H9 (cell line): Measurements from ENCODE around the gene MAP3K7. TPM values are rescaled to one million over a fixed set of nuclear protein-coding genes. Genes with fewer than 3 reads are reported as not detected.
A peak's percentile ranks its signal among the peaks of the same experiment; 100 is the strongest.

Experiments used
- DNase-seq: peaks from one replicate; pipeline ENCODE4 v3.0.0-alpha.2; 2017
- H2AFZ ChIP-seq: one replicate; pipeline ENCODE4 v1.6.1; 2013; ENCODE audit warnings: mild to moderate bottlenecking, low read length, control low read depth, moderate library complexity
- H2AK5ac ChIP-seq: 2 replicates; pipeline ENCODE4 v1.6.1; 2013; ENCODE audit warnings: low read length, control low read depth, mixed read lengths; ENCODE audit not compliant: insufficient read length
- H2BK120ac ChIP-seq: one replicate; pipeline ENCODE4 v1.6.1; 2013; ENCODE audit warnings: low read depth, mild to moderate bottlenecking, low read length, control low read depth, inconsistent platforms; ENCODE audit not compliant: poor library complexity, severe bottlenecking
- H2BK12ac ChIP-seq: 2 replicates; pipeline ENCODE4 v1.6.1; 2013; ENCODE audit warnings: low read length, control low read depth, mixed read lengths, low read depth; ENCODE audit not compliant: insufficient read length
- H2BK15ac ChIP-seq: 2 replicates; pipeline ENCODE4 v1.6.1; 2013; ENCODE audit warnings: low read depth, low read length, control low read depth
- H2BK20ac ChIP-seq: one replicate; pipeline ENCODE4 v1.6.1; 2013; ENCODE audit warnings: low read depth, mild to moderate bottlenecking, low read length, control low read depth, inconsistent platforms; ENCODE audit not compliant: poor library complexity, severe bottlenecking
- H2BK5ac ChIP-seq: 2 replicates; pipeline ENCODE4 v1.6.1; 2013; ENCODE audit warnings: low read length, control low read depth, mixed read lengths; ENCODE audit not compliant: insufficient read length
- H3K14ac ChIP-seq: 2 replicates; pipeline ENCODE4 v1.6.1; 2013; ENCODE audit warnings: low read length, control low read depth; ENCODE audit not compliant: insufficient read depth
- H3K18ac ChIP-seq: 2 replicates; pipeline ENCODE4 v1.6.1; 2013; ENCODE audit warnings: low read depth, mild to moderate bottlenecking, mixed read lengths, low read length, control low read depth; ENCODE audit not compliant: insufficient read length
- H3K23ac ChIP-seq: 2 replicates; pipeline ENCODE4 v1.6.1; 2013; ENCODE audit warnings: low read length, control low read depth, mixed read lengths, low read depth; ENCODE audit not compliant: insufficient read length
- H3K23me2 ChIP-seq: 2 replicates; pipeline ENCODE4 v1.6.1; 2013; ENCODE audit warnings: low read depth, mild to moderate bottlenecking, mixed read lengths, low read length, control low read depth; ENCODE audit not compliant: insufficient read length, poor library complexity, severe bottlenecking
- H3K27ac ChIP-seq: 2 replicates; pipeline ENCODE4 v1.5.1; 2013; ENCODE audit warnings: low read length, control low read depth, mixed read lengths, low read depth; ENCODE audit not compliant: insufficient read length
- H3K27me3 ChIP-seq: 2 replicates; pipeline ENCODE4 v1.6.1; 2013; ENCODE audit warnings: low read length, control low read depth, inconsistent platforms; ENCODE audit not compliant: insufficient read depth
- H3K4ac ChIP-seq: 2 replicates; pipeline ENCODE4 v1.6.1; 2013; ENCODE audit warnings: low read depth, mild to moderate bottlenecking, control low read depth, inconsistent platforms, low read length, moderate library complexity
- H3K4me1 ChIP-seq: 2 replicates; pipeline ENCODE4 v1.6.1; 2013; ENCODE audit warnings: low read length, control low read depth, inconsistent platforms; ENCODE audit not compliant: insufficient read depth
- H3K4me2 ChIP-seq: 2 replicates; pipeline ENCODE4 v1.6.1; 2013; ENCODE audit warnings: low read length, control low read depth, mixed read lengths; ENCODE audit not compliant: insufficient read length, insufficient read depth
- H3K56ac ChIP-seq: 2 replicates; pipeline ENCODE4 v1.6.1; 2013; ENCODE audit warnings: low read depth, mild to moderate bottlenecking, mixed read lengths, low read length, control low read depth; ENCODE audit not compliant: insufficient read length
- H3K79me1 ChIP-seq: 2 replicates; pipeline ENCODE4 v1.6.1; 2013; ENCODE audit warnings: low read depth, mild to moderate bottlenecking, moderate library complexity, low read length, control low read depth, inconsistent platforms; ENCODE audit not compliant: insufficient read depth, poor library complexity, severe bottlenecking
- H3K79me2 ChIP-seq: 2 replicates; pipeline ENCODE4 v1.6.1; 2013; ENCODE audit warnings: low read length, control low read depth, inconsistent platforms; ENCODE audit not compliant: insufficient read depth
- H3K9ac ChIP-seq: 2 replicates; pipeline ENCODE4 v1.6.1; 2013; ENCODE audit warnings: low read length, control low read depth, mixed read lengths; ENCODE audit not compliant: insufficient read length; ENCODE audit errors: extremely low read depth
- H3K9me3 ChIP-seq: one replicate; pipeline ENCODE4 v1.6.1; 2013; ENCODE audit warnings: low read depth, low read length, inconsistent platforms; ENCODE audit not compliant: control insufficient read depth
- H3T11ph ChIP-seq: one replicate; pipeline ENCODE4 v1.6.1; 2013; ENCODE audit warnings: mild to moderate bottlenecking, low read length, control low read depth, inconsistent platforms
- H4K20me1 ChIP-seq: one replicate; pipeline ENCODE4 v1.6.1; 2013; ENCODE audit not compliant: control insufficient read depth, insufficient read length, insufficient read depth
- H4K5ac ChIP-seq: 2 replicates; pipeline ENCODE4 v1.6.1; 2013; ENCODE audit warnings: low read depth, mild to moderate bottlenecking, mixed read lengths, low read length, control low read depth; ENCODE audit not compliant: insufficient read length
- H4K8ac ChIP-seq: replicated peaks from 2 replicates; pipeline ENCODE4 v1.6.1; 2013; ENCODE audit warnings: low read length, control low read depth, mixed read lengths, low read depth; ENCODE audit not compliant: insufficient read length
- H4K91ac ChIP-seq: 2 replicates; pipeline ENCODE4 v1.6.1; 2013; ENCODE audit warnings: low read depth, mild to moderate bottlenecking, moderate library complexity, mixed read lengths, low read length, control low read depth; ENCODE audit not compliant: insufficient read length
- H3K27ac Mint-ChIP-seq, 3 experiments: 2 replicates in 2 of 3; 3 replicates in 1 of 3; pipeline ENCODE4 v1.8.0; 2020 to 2021; ENCODE audit warnings: mixed read lengths in 3 of 3, mild to moderate bottlenecking in 1 of 3, moderate library complexity in 1 of 3
- H3K27me3 Mint-ChIP-seq: 2 replicates; pipeline ENCODE4 v1.8.0; 2021; ENCODE audit warnings: low read depth, mild to moderate bottlenecking, moderate library complexity, mixed read lengths
- H3K36me3 Mint-ChIP-seq, 3 experiments: 2 replicates in 2 of 3; 3 replicates in 1 of 3; pipeline ENCODE4 v1.8.0; 2020 to 2021; ENCODE audit warnings: low read depth in 3 of 3, mixed read lengths in 3 of 3; ENCODE audit not compliant: insufficient read depth in 1 of 3
- H3K4me1 Mint-ChIP-seq, 2 experiments: 2 replicates each; pipeline ENCODE4 v1.8.0; 2020; ENCODE audit warnings: mixed read lengths in 2 of 2
- H3K4me3 Mint-ChIP-seq, 2 experiments: 2 replicates in 1 of 2; 3 replicates in 1 of 2; pipeline ENCODE4 v1.8.0; 2020 to 2021; ENCODE audit warnings: mild to moderate bottlenecking in 2 of 2, mixed read lengths in 2 of 2, moderate library complexity in 1 of 2
- H3K9me3 Mint-ChIP-seq, 2 experiments: 2 replicates in 1 of 2; 3 replicates in 1 of 2; pipeline ENCODE4 v1.8.0; 2020; ENCODE audit warnings: mild to moderate bottlenecking in 2 of 2, mixed read lengths in 2 of 2, moderate library complexity in 1 of 2
- CTCF ChIP-seq: fragments of 200-600 bp; sonication (generic); conservative IDR thresholded peaks from 3 replicates; pipeline ENCODE4 v1.8.0; 2021; ENCODE audit warnings: antibody characterized with exemption, mild to moderate bottlenecking
- WGBS: extraction: QIAGEN DNeasy Blood & Tissue Kit; methylation state at CpG from one replicate; pipeline ENCODE4 v1.1.7; 2013; ENCODE audit warnings: missing lambda C conversion rate, low lambda C conversion rate, mixed read lengths; ENCODE audit not compliant: insufficient read length; ENCODE audit errors: extremely low coverage; 5-methylcytosine and 5-hydroxymethylcytosine counted together
- total RNA-seq: library from RNA; stranded (reverse); gene quantifications from 2 replicates; pipeline ENCODE4 v1.2.1, GENCODE V29; 2021

Gene MAP3K7
- total RNA-seq, 1 experiment from 2014 or later: 31.3 TPM

GRCh38 chr6:90492798-90493197, 94.1 kb downstream of the MAP3K7 start:
- no CpG with 5 or more reads among the region's 6 CpGs for WGBS
- peaks cover 17% of the 10 kb centered on the region for H3K4me1 ChIP-seq
- no peak overlapping the region for H2BK20ac ChIP-seq

More at GRCh38 chr6:90492798-90493197, 94.1 kb downstream of the MAP3K7 start:
- Histone ChIP-seq H3K79me1 (no peaks in the 10 kb centered on the region), H4K8ac (no peak overlapping the region), H3K27ac (no peak overlapping the region), H3K56ac (no peak overlapping the region), H4K20me1 (no peaks in the 10 kb centered on the region), H2BK120ac (peak overlapping the region; percentile 25), H3T11ph (no peak overlapping the region), H3K79me2 (no peaks in the 10 kb centered on the region), H2BK12ac (no peak overlapping the region), H3K9ac (no peak overlapping the region), H4K91ac (no peak overlapping the region), H2BK5ac (no peak overlapping the region), H2AK5ac (no peak overlapping the region), H3K14ac (no peak overlapping the region), H3K4ac (no peak overlapping the region), H2AFZ (no peak overlapping the region), H2BK15ac (no peak overlapping the region), H3K23ac (no peak overlapping the region), H3K23me2 (peaks cover 2% of the 10 kb centered on the region), H3K4me2 (no peak overlapping the region), H3K18ac (no peak overlapping the region), H3K9me3 (no peaks in the 10 kb centered on the region), H4K5ac (no peak overlapping the region), H3K27me3 (no peaks in the 10 kb centered on the region)
- H3K27ac Mint-ChIP-seq: peak overlapping the region in 1 of 3 experiments; percentile 4; a peak in 1 of 7 replicates
- H3K4me3 Mint-ChIP-seq: no peak overlapping the region
- H3K4me1 Mint-ChIP-seq: peaks cover 60 to 67% of the 10 kb centered on the region in 2 experiments
- H3K9me3 Mint-ChIP-seq: no peaks in the 10 kb centered on the region
- no peak for DNase-seq
- H3K27me3 Mint-ChIP-seq: no peaks in the 10 kb centered on the region
- TF ChIP-seq CTCF: no peak
- H3K36me3 Mint-ChIP-seq: peaks cover 0 to 7% (median 2%) of the 10 kb centered on the region in 3 experiments; a peak in 2 of 7 replicates
